Kidney (tissue), 14 donors: ENCODE measurements around the gene MED13L. TPM values are rescaled to one million over a fixed set of nuclear protein-coding genes. Genes with fewer than 3 reads are reported as not detected.

Experiments used
- DNase-seq, 5 donors: peaks; one replicate each; pipeline ENCODE4 v3.0.0-alpha.2; 2013 to 2020
- FAIRE-seq: peaks from 2 replicates; lab custom pipeline; 2012; peaks lifted over from hg19 to GRCh38; lab: Jason Lieb, UNC
- H3K27ac ChIP-seq, 2 donors: one replicate each; pipeline ENCODE4 v1.7.0; 2013; ENCODE audit warnings: low read depth in 2 of 2, low read length in 2 of 2, inconsistent platforms in 1 of 2
- H3K27me3 ChIP-seq: one replicate; pipeline ENCODE4 v1.7.1; 2013; ENCODE audit warnings: low read length, inconsistent platforms; ENCODE audit not compliant: control insufficient read depth, insufficient read depth
- H3K36me3 ChIP-seq, 3 donors: one replicate each; pipeline versions ENCODE4 v1.7.0 to v1.7.1; 2013; ENCODE audit warnings: low read length in 3 of 3, control low read depth in 1 of 3, inconsistent platforms in 1 of 3; ENCODE audit not compliant: insufficient read depth in 3 of 3, control insufficient read depth in 2 of 3
- H3K4me1 ChIP-seq, 3 donors: one replicate each; pipeline versions ENCODE4 v1.7.0 to v1.7.1; 2013; ENCODE audit warnings: low read length in 3 of 3, inconsistent platforms in 1 of 3, low read depth in 1 of 3; ENCODE audit not compliant: control insufficient read depth in 2 of 3, insufficient read depth in 2 of 3
- H3K4me3 ChIP-seq, 3 donors: one replicate each; pipeline versions ENCODE4 v1.7.0 to v1.8.1; 2013; ENCODE audit warnings: low read length in 3 of 3, control low read depth in 1 of 3, inconsistent platforms in 1 of 3
- H3K9ac ChIP-seq, 3 donors: one replicate each; pipeline versions ENCODE4 v1.7.0 to v1.7.1; 2013; ENCODE audit warnings: low read length in 3 of 3, control low read depth in 1 of 3, inconsistent platforms in 1 of 3
- H3K9me3 ChIP-seq, 3 donors: one replicate each; pipeline versions ENCODE4 v1.7.0 to v1.7.1; 2013; ENCODE audit warnings: low read length in 3 of 3, control low read depth in 1 of 3, inconsistent platforms in 1 of 3; ENCODE audit not compliant: control insufficient read depth in 2 of 3, insufficient read depth in 1 of 3
- intact Hi-C: fragments of 100-400 bp; cut with DNase I; formaldehyde crosslinking; loops from one replicate; pipeline ENCODE4 v1.11.1; 2022
- polyA plus RNA-seq: library from polyadenylated mRNA; stranded (reverse); fragments of 350-450 nt; fragmentation: Illumina TruSeq; extraction: RNeasy Lipid Tissue Mini Kit (QIAGEN cat#74804); gene quantifications from one replicate; pipeline ENCODE4 v1.2.3, GENCODE V29; 2014; ENCODE audit warnings: low read depth, low replicate concordance; ENCODE audit not compliant: insufficient read depth
- total RNA-seq: library from RNA; stranded (reverse); fragmentation: NEBNext Ultra II Directional; extraction: Animal tissue kit (Norgen Biotek cat#: 25700); gene quantifications from one replicate; pipeline ENCODE4 v1.2.1, GENCODE V29; 2021
- TF ChIP-seq, protein P1 (sequence below): IDR thresholded peaks from 3 replicates; pipeline ENCODE4 v1.5.1; 2012; ENCODE audit warnings: mild to moderate bottlenecking, moderate library complexity, borderline replicate concordance; ENCODE audit not compliant: insufficient read depth; ENCODE audit errors: extremely low read depth
- donor health status: control.
- donor health status: control.
- donor health status: control.
- donor health status: control.
- donor health status: control.
- donor health status: DM: yes; HTN: yes; CAD: no.
- donor health status: Normal renal cell carcinoma (clear cell type).

The MED13L gene
- total and polyA plus RNA-seq, 2 donors from 2014 or later: 7.1 to 153 TPM

DNA sequence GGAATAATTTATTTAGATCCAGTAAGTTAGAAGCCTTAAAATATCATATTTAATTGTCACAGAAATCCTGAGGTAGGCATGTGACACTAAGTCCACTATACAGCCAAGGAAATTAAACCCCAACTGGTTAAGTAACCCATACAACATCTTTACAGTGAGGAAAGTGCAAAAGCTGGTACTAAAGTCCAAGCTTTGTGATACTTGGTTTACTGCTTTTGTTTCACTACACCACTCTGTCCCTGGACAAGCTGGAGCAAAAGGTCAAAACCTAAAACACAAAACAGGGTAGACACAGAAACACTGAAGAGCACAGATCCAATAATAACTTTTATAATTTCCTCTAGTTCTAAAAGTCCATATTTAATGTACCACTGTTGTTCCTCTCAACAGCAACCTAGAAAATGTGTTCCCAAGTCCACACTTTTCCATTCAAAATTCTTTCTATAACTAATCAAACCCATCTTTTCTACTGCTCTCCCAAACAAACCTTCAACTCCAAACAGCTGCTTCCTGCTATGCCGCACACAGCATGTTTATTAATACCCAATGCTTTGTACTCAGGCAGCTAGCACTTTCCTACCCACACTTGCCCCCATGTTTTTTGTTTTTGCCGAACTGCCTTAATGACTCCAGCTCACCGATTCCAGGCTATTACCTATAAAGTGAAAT is 90.9 kb downstream of the MED13L start:
- intact Hi-C loops: no loop called here
- Histone ChIP-seq H3K36me3 (no peaks in the 10 kb centered on the region), H3K9ac (no peak overlapping the region), H3K9me3 (no peaks in the 10 kb centered on the region), H3K27me3 (no peaks in the 10 kb centered on the region), H3K4me1 (peaks cover 0 to 11% (median 6%) of the 10 kb centered on the region in 3 donors), H3K4me3 (no peak overlapping the region), H3K27ac (no peak overlapping the region)
- TF ChIP-seq, protein P1, sequence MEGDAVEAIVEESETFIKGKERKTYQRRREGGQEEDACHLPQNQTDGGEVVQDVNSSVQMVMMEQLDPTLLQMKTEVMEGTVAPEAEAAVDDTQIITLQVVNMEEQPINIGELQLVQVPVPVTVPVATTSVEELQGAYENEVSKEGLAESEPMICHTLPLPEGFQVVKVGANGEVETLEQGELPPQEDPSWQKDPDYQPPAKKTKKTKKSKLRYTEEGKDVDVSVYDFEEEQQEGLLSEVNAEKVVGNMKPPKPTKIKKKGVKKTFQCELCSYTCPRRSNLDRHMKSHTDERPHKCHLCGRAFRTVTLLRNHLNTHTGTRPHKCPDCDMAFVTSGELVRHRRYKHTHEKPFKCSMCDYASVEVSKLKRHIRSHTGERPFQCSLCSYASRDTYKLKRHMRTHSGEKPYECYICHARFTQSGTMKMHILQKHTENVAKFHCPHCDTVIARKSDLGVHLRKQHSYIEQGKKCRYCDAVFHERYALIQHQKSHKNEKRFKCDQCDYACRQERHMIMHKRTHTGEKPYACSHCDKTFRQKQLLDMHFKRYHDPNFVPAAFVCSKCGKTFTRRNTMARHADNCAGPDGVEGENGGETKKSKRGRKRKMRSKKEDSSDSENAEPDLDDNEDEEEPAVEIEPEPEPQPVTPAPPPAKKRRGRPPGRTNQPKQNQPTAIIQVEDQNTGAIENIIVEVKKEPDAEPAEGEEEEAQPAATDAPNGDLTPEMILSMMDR: no peak
- DNase-seq (no peak), FAIRE-seq (no peak)

- Histone ChIP-seq H3K27me3 (no peaks in the 10 kb centered on the region), H3K36me3 (no peaks in the 10 kb centered on the region), H3K9me3 (no peaks in the 10 kb centered on the region), H3K4me1 (peaks cover 0 to 11% (median 6%) of the 10 kb centered on the region in 3 donors), H3K27ac (no peak overlapping the region), H3K9ac (no peak overlapping the region), H3K4me3 (no peak overlapping the region)
- intact Hi-C loops: no loop called here
- no peak for FAIRE-seq
- DNase-seq: no peak
- TF ChIP-seq, protein P1: no peak
These were observed 92.7 kb downstream of the MED13L start for GRCh38 chr12:116184763-116185162.

GRCh38 chr12:116183741-116184141 is 93.8 kb downstream of the MED13L start:
- FAIRE-seq (no peak), DNase-seq (no peak)
- H3K27me3 ChIP-seq: no peaks in the 10 kb centered on the region
- no peak overlapping the region for H3K9ac ChIP-seq
- no peak overlapping the region for H3K27ac ChIP-seq
- no peak overlapping the region for H3K4me3 ChIP-seq
- H3K4me1 ChIP-seq: peaks cover 0 to 11% (median 6%) of the 10 kb centered on the region in 3 donors
- TF ChIP-seq, protein P1: no peak
- intact Hi-C loops: no loop called here
- no peaks in the 10 kb centered on the region for H3K9me3 ChIP-seq
- no peaks in the 10 kb centered on the region for H3K36me3 ChIP-seq
